Esophagus (tissue), 2 donors: ENCODE measurements around the gene ODF4. TPM values are rescaled to one million over a fixed set of nuclear protein-coding genes. Genes with fewer than 3 reads are reported as not detected.
"Not testable (repeated sequence)": the region's sequence is repeated elsewhere in the genome, so short reads cannot be mapped to it uniquely, and the experiment has no call there.

Experiments used
- H3K27ac ChIP-seq, 2 donors: one replicate each; pipeline ENCODE4 v1.5.1; 2013; ENCODE audit warnings: low read depth in 2 of 2, mild to moderate bottlenecking in 2 of 2, inconsistent platforms in 1 of 2, low read length in 1 of 2, moderate library complexity in 1 of 2
- H3K27me3 ChIP-seq, 2 donors: one replicate each; pipeline ENCODE4 v1.6.1; 2013; ENCODE audit warnings: low read length in 2 of 2, control low read depth in 1 of 2, mild to moderate bottlenecking in 1 of 2; ENCODE audit not compliant: insufficient read depth in 2 of 2, control insufficient read depth in 1 of 2
- H3K36me3 ChIP-seq, 2 donors: one replicate each; pipeline ENCODE4 v1.6.1; 2013; ENCODE audit warnings: low read length in 1 of 2; ENCODE audit not compliant: control insufficient read depth in 2 of 2, insufficient read depth in 2 of 2
- H3K4me1 ChIP-seq, 2 donors: one replicate each; pipeline ENCODE4 v1.6.1; 2013; ENCODE audit warnings: low read length in 1 of 2; ENCODE audit not compliant: control insufficient read depth in 2 of 2, insufficient read depth in 2 of 2
- H3K4me3 ChIP-seq, 2 donors: one replicate each; pipeline ENCODE4 v1.5.1; 2013; ENCODE audit warnings: low read length in 2 of 2, mild to moderate bottlenecking in 2 of 2, low read depth in 1 of 2, moderate library complexity in 1 of 2
- H3K9me3 ChIP-seq, 2 donors: one replicate each; pipeline ENCODE4 v1.6.1; 2013; ENCODE audit warnings: mild to moderate bottlenecking in 2 of 2, low read depth in 1 of 2, low read length in 1 of 2, moderate library complexity in 1 of 2; ENCODE audit not compliant: control insufficient read depth in 2 of 2, insufficient read depth in 1 of 2
- WGBS, 2 donors: extraction: QIAGEN DNeasy Blood & Tissue Kit; methylation state at CpG; one replicate each; pipeline ENCODE4 v1.1.7; 2013; 5-methylcytosine and 5-hydroxymethylcytosine counted together
- polyA plus RNA-seq, 2 donors: library from polyadenylated mRNA; stranded (reverse); fragments of 200-250 nt; gene quantifications; one replicate each; pipeline ENCODE4 v1.2.3, GENCODE V29; 2013
- donor health status: healthy with polysubstance abuse.
- donor health status: Bipolar disorder and iron deficiency.

Gene ODF4
- polyA plus RNA-seq, 2 donors = 0.27 to 0.41 TPM

DNA sequence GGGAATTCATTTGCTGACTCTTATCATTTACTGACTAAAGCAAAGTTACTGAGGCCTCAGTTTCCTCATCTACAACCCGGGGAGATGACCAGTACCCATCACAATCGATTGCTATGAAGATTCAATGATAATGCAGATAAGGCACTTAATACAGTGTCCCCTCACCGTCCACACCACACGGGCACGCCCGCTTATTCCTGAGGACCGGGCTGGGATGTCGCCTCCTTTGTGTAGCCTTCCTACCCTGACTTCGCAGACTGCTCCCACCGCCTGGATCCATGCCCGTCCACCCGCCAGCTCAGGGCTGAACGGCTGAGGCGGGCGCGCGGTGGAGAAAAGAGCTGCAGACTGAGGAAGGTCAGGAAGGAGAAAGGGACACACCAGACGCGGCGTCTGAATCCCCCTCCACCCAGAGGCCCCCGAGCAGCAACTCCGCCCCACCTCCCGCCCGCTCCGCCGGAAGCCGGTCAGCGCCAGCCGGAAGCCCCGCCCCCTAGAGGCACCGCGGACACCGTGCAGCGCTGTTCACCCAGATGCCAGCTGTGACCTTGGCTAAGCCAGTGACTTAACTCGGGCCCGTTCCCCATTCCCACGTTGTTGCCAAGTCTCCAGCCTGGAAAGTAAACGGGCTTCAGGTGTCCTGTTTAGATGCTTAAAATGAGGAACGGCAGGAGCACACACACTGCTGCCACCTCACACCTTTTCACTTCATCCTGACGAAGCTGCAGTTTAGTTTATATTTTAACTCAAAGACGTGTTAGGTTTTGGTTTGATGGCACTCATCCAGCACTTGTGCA lies 36.8 kb downstream of the ODF4 start, which contains the start of gene KRABD2:
Gene KRABD2 (minus strand): TSS at position 434 of the 797 bp plus-strand sequence.
- peaks cover 7 to 8% of the 10 kb centered on the region in 2 donors for H3K36me3 ChIP-seq
- no peaks in the 10 kb centered on the region for H3K27me3 ChIP-seq
- no peaks in the 10 kb centered on the region for H3K4me1 ChIP-seq
- no peaks in the 10 kb centered on the region for H3K9me3 ChIP-seq
- H3K27ac ChIP-seq = peak within 1 kb of the TSS; percentile 83 to 95
- peak within 1 kb of the TSS; percentile 64 to 73 for H3K4me3 ChIP-seq
- 1% methylated on average over 32 to 41 of the region's 41 CpGs for WGBS, 2 donors

DNA sequence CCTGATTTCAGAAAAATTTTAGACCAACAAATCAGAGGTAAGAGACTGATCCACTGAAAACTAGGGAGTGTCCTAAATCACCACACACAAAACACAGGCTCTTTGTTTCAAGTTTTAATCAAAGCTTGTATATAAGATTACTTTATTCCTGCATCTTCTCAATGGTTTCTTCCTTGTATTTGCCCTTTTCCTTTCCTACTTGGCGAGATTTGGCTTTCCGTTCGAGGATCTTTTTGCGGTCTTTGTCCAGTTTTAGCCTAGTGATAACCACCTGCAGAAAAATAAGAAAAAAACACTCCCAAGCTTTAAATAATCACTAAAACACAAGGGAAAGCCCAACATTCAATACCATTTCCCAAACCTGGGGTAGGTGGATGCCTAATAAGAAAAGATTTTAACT lies 37.8 kb downstream of the ODF4 start:
- Histone ChIP-seq H3K27ac (no peak overlapping the region), H3K4me3 (no peak overlapping the region), H3K27me3 (no peaks in the 10 kb centered on the region), H3K9me3 (no peaks in the 10 kb centered on the region), H3K4me1 (no peaks in the 10 kb centered on the region), H3K36me3 (peaks cover 6 to 8% of the 10 kb centered on the region in 2 donors)
- 84 to 87% methylated on average over 4 of the region's 4 CpGs for WGBS, 2 donors

DNA sequence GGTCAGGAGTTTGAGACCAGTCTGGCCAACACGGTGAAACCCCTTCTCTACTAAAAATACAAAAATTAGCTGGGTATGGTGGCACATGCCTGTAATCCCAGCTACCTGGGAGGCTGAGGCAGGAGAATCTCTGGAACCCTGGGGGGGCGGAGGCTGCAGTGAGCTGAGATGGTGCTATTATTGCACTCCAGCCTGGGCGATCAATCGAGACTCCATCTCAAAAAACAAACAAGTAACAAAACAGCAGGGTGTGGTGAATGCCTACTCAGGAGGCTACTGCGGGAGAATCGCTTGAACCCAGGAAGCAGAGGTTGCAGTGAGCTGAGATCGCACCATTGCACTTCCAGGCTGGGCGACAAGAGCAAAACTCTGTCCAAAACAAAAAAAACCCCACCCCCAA lies 38.5 kb downstream of the ODF4 start:
- H3K36me3 ChIP-seq = not testable (repeated sequence)

DNA sequence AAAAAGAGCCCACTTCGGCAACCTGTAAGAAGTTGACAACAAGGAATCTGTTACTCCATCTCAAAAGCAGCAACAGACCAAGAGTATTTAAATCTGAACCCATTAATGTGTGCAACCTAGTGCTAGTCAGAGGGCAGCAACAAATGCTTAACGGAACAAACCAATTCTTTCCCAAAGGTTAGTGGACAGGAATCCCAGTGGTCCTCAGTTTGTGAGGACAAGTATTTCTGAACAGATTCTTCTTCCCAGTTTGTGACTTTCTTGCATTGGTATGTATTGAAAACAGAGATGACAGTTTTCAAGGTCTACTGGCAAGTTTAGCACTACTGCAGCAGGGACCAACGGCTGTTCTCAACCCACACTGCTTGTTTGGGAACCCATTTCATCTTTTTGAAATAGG lies 40.4 kb downstream of the ODF4 start:
- Histone ChIP-seq H3K9me3 (no peaks in the 10 kb centered on the region), H3K36me3 (peaks cover 6 to 8% of the 10 kb centered on the region in 2 donors), H3K27me3 (no peaks in the 10 kb centered on the region), H3K27ac (no peak overlapping the region), H3K4me1 (no peaks in the 10 kb centered on the region), H3K4me3 (no peak overlapping the region)
- WGBS, 2 donors = 46 to 47% methylated on average over 3 of the region's 3 CpGs

More for the DNA sequence above, 38.5 kb downstream of the ODF4 start:
- not testable (repeated sequence) for H3K4me1 ChIP-seq, H3K4me3 ChIP-seq, H3K9me3 ChIP-seq, H3K27ac ChIP-seq, H3K27me3 ChIP-seq
- WGBS, 2 donors = 78 to 79% methylated on average over 8 of the region's 8 CpGs

DNA sequence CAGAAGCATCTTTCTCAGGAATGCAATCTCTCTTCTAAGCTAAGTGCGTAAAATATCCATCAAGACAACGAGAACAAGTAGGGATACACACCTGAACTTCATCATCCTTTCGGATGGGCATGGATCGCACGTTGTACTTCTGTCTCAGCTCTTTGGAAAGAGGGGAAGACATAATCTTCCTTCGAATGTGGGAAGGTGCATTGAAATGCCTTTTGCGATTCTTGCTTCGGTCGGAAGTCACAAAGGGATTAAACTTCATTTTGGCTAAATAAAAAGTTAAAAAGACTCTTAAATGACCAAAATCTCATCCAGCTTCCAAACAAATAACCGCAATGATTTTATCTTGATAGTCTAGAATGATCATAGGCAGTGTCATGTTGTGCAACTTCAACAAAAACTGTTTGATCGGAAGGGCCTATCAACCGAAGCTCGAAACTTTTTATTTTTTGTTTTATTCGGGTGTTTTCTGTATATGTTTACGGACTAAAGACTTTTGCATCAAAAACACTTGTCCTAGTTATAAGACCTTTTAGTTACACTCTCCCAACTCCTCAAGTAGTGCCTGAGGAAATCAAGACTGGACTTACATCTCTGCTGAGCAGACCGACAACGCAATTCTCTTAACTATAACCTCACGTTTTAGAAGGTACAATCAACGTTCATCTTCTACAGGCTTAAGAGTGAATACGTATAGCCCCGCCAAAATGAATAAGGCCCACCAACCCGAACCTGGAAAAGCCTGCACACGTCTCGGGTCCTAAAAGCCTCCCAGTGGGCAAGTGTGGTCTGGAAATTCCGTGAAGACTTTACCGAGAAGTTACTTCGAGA lies 42.6 kb downstream of the ODF4 start:
- Histone ChIP-seq H3K4me1 (no peaks in the 10 kb centered on the region), H3K9me3 (no peaks in the 10 kb centered on the region), H3K27me3 (no peaks in the 10 kb centered on the region), H3K4me3 (peak overlapping the region; percentile 70 to 93), H3K27ac (peak overlapping the region; percentile 53 to 98), H3K36me3 (peaks cover 6 to 8% of the 10 kb centered on the region in 2 donors)
- WGBS, 2 donors = 11 to 13% methylated on average over 27 of the region's 27 CpGs

DNA sequence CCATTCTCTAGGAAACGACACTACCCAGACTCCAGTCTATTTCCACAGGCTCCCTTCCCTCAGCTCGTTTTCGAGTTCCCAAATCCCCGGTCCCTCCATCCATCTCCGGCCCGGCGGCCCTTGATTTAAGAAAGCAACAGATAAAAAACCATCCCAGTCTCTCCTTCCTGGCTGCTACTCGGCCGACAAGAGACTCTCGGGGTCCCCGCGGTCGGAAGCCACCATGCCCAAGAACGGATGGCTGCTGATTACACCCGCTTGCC lies 43.2 kb downstream of the ODF4 start:
- H3K4me3 ChIP-seq = peak overlapping the region; percentile 70 to 93
- WGBS, 2 donors = 1 to 2% methylated on average over 15 of the region's 15 CpGs
- H3K9me3 ChIP-seq = no peaks in the 10 kb centered on the region
- no peaks in the 10 kb centered on the region for H3K4me1 ChIP-seq
- peaks cover 6 to 8% of the 10 kb centered on the region in 2 donors for H3K36me3 ChIP-seq
- H3K27ac ChIP-seq = peak overlapping the region; percentile 53 to 98
- H3K27me3 ChIP-seq = no peaks in the 10 kb centered on the region

DNA sequence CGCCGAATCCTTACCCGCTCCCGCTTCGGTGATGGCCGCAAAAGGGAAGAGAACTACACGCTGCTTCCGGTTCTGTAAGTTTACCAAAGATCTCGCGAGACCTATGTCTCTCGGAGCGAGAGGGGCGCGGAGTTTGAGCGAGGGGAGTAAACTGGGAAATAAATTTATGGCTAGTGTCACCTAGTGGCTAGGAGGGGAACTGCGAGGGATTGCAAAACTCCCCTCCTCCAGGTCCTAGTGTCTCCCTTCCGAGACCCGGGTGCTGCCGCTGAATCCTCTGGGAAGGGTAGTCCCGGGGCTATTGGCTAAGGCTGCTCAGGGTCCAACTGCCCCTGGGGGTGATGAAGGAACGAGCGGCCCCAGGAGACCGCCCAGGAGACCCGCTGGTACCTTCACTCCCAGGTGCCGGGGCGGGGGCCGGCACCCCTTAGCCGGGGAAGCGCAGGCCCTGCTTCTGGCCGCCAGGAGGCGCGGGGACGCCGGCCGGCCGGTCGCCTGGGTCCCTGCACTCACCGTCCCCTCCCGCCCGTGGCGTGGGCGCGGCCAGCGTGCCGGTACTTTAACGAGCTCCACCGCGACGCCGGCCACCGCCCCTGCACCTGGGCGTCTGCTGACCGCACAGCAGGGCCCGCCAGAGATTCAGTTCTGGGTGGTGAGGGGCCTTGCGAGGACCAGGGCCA lies 43.6 kb downstream of the ODF4 start, which contains the start of gene RPL26:
Gene RPL26 (minus strand): TSS at position 51 of the 680 bp plus-strand sequence. CDS start 883 bp downstream, outside the sequence.
- peak within 1 kb of the TSS; percentile 95 to 98 for H3K27ac ChIP-seq
- peaks cover 6 to 8% of the 10 kb centered on the region in 2 donors for H3K36me3 ChIP-seq
- no peaks in the 10 kb centered on the region for H3K9me3 ChIP-seq
- no peaks in the 10 kb centered on the region for H3K4me1 ChIP-seq
- peak within 1 kb of the TSS; percentile 81 to 93 for H3K4me3 ChIP-seq
- 0 to 1% methylated on average over 52 to 55 of the region's 55 CpGs for WGBS, 2 donors
- H3K27me3 ChIP-seq = no peaks in the 10 kb centered on the region

DNA sequence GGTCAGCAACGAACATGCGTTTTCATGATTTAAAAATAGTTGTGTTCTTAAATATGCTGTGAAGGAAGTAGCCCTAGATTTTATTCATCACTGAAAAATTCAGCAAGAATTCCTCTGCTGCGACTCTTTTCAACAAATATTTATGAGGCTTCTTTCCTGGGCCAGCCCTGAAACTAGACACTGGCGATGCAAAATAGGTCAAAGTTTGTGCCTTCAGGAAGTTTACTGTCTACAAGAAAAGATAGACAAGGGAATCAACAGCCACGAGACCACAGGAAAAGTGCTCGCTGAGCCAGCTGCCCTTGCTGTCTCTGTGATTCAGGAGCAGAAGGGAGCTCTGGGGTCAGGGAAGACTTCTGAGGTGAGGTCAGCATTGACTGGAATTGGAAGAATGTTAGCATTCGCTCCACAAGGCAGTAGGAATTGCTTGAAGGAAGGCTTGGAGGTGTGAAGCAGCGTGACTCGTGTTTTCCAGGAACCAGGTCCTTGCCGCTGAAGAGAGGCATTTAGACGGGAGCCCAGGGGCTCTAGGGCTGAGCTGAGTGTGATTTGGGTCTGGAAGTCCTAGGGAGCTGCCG lies 45.2 kb downstream of the ODF4 start:
- Histone ChIP-seq H3K27ac (peak overlapping the region; percentile 52 to 98), H3K36me3 (peaks cover 3 to 4% of the 10 kb centered on the region in 2 donors), H3K4me3 (peak overlapping the region; percentile 13 to 81), H3K4me1 (no peaks in the 10 kb centered on the region), H3K9me3 (no peaks in the 10 kb centered on the region), H3K27me3 (no peaks in the 10 kb centered on the region)
- 77 to 81% methylated on average over 12 of the region's 12 CpGs for WGBS, 2 donors

DNA sequence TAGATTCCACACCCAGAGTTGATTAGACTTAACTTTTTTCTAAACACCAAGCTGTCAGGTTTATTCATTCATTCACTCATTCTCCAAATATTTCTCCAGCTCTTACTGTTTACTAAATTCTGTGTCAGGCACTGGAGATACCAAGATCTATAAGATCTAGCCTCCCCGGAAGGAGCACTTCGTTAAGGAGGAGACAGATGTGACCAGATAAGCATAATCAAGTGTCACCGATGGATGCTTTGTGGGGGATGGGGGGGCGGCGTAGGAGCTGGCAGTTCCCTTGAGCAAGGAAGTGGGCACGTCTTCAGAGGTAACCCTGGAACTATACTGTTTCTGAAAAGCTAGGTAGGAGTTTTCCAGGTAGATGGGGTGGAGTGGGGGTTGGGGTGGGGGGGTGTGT lies 47.2 kb downstream of the ODF4 start:
- WGBS, 2 donors = 75% methylated on average over 6 of the region's 6 CpGs
- no peaks in the 10 kb centered on the region for H3K36me3 ChIP-seq
- no peaks in the 10 kb centered on the region for H3K9me3 ChIP-seq
- no peak overlapping the region for H3K4me3 ChIP-seq
- peak overlapping the region in 1 of 2 donors; percentile 46 for H3K27ac ChIP-seq
- peaks cover 0 to 3% of the 10 kb centered on the region in 2 donors for H3K4me1 ChIP-seq
- no peaks in the 10 kb centered on the region for H3K27me3 ChIP-seq
